Activated naive CD4-positive, alpha-beta T cell treated with anti-CD3 and anti-CD28 coated beads, Interleukin-2, amount 50 U/mL, for 24 hours (primary cell): ENCODE data around the gene SKI.

Experiments used
- H3K27ac Mint-ChIP-seq: one replicate; pipeline ENCODE4 v1.8.0; 2021; ENCODE audit warnings: mild to moderate bottlenecking, mixed read lengths
- H3K27me3 Mint-ChIP-seq: one replicate; pipeline ENCODE4 v1.8.0; 2021; ENCODE audit warnings: mixed read lengths
- H3K36me3 Mint-ChIP-seq: one replicate; pipeline ENCODE4 v1.8.0; 2021; ENCODE audit warnings: mixed read lengths
- H3K4me1 Mint-ChIP-seq: one replicate; pipeline ENCODE4 v1.8.0; 2021; ENCODE audit warnings: mixed read lengths
- H3K4me3 Mint-ChIP-seq: one replicate; pipeline ENCODE4 v1.8.0; 2021; ENCODE audit warnings: mild to moderate bottlenecking, mixed read lengths
- H3K9me3 Mint-ChIP-seq: one replicate; pipeline ENCODE4 v1.8.0; 2021; ENCODE audit warnings: mixed read lengths

Gene SKI

DNA sequence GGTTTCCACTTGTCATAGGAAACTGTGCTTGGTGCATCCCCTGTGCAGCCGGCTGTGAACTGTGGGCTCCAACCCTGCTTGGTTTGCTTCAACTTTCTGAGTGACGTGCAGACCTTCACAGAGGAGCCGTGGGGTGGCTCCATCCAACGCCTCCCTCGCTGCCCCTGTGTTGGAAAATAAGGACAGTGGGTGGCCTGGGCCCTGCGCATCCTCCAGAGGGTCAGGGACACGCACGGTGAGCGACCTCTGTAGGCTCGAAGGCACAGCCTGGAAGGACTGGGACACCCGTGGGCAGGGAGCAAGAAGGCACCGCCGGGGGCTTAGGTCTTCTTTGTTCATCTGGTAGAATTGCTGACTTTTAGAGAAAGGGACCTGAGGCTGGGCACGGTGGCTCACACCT is 27.1 kb upstream of the SKI start:
- Mint-ChIP-seq H3K36me3 (no peaks in the 10 kb centered on the region), H3K4me1 (peaks cover 21% of the 10 kb centered on the region), H3K27me3 (no peaks in the 10 kb centered on the region), H3K27ac (no peak overlapping the region), H3K4me3 (no peak overlapping the region), H3K9me3 (no peaks in the 10 kb centered on the region)

DNA sequence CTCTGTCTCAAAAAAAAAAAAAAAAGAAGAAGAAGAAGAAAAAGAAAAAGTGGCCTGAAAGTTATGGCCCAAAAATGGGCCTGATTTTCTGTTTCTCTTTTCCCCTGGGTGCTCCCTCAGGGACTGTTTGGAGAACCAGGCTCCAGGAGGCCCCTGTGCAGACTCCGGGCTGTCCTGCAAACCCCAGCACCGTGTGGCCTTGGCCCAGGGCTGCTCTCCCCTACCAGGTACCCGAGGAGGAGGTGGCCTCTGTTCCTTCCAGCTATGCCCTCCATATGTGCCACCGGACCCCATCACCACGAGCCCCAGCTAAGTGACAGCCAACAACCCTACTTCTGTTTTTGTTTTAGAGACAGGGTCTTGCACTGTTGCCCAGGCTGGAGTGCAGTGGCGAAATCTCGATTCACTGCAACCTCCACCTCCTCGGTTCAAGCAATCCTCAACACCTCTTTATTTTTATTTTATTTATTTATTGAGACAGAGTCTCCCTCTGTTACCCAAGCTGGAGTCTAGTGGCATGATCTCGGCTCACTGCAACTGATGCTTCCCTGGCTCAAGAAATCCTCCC is 26.0 kb upstream of the SKI start:
- Mint-ChIP-seq H3K27me3 (no peaks in the 10 kb centered on the region), H3K27ac (no peak overlapping the region), H3K4me3 (no peak overlapping the region), H3K4me1 (peaks cover 21% of the 10 kb centered on the region), H3K9me3 (no peaks in the 10 kb centered on the region), H3K36me3 (no peaks in the 10 kb centered on the region)

DNA sequence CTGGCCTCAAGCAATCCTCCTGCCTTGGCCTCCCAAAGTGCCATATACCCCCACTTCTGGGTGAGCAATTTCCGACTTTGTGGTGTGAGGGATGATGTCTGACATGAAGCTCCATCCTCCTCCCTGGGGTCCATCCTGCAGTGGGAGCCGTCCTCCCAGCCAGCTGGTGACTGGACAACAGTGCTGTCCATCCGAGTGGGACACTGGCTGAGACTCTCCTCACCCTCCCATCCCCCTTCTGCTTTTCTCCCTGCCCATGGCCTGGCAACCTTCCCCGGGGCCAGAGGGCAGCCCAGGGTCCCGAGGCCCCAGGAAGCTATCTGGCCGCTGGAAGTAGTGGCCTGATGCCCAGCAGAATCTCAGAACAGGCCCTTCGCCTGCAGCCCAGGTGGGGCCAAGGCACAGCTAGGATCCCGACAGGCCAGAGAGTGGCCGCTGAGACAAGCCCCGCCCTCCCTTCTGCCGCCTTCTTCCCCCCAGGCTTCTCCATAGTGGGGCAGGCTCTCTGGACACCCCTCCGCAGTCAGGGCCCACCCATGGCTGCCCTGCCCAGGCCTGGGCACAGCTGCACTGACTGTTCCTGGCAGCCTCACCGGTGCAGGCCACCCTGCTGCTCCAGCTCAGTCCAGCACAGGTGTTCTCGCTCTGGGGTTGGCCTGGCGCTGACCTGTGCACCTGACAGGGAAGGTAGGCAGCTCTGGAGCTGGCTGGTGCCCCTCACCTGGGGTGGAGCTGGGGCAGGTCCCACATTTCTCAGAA is 25.1 kb upstream of the SKI start:
- Mint-ChIP-seq H3K36me3 (no peaks in the 10 kb centered on the region), H3K27me3 (no peaks in the 10 kb centered on the region), H3K4me3 (no peak overlapping the region)

DNA sequence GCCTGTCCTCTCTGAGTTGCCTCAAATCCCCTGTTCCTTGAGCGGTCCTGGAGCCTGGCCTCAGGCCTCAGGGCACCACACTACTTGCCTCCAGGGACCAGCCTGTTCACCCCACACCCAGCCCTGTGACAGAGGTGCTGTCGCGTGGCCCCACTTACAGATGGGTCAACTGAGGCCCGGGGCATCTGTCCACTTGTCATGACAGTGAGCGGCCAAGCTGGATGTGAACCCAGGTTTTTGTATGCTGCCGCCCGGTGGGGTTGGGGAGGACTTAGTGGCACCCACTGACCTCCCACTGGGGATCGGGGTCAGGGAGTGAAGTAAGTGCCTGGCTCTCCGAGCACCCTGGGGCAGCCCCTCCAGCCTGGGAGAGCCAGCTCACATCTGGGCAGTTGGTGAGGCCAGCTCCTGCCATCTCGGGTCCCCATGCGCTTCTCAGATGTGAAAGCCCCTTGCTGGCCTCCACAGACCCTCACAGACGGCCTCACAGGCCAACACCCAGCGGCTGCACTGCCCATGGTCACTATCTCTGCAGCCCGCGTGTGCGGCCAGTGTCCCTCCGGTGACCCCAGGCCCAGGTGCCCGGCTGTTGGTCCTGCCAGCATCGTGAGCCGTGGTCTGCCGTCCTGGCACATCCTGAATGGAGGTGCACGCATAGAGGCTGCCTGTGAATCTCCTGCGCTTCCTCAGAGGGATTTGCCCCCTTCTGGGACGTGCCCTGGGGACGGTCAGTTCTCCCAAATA is 24.3 kb upstream of the SKI start:
- H3K9me3 Mint-ChIP-seq = no peaks in the 10 kb centered on the region
- H3K4me3 Mint-ChIP-seq = no peak overlapping the region
- H3K4me1 Mint-ChIP-seq = peaks cover 11% of the 10 kb centered on the region
- no peaks in the 10 kb centered on the region for H3K27me3 Mint-ChIP-seq
- no peaks in the 10 kb centered on the region for H3K36me3 Mint-ChIP-seq
- H3K27ac Mint-ChIP-seq = no peak overlapping the region

More for the DNA sequence above, 25.1 kb upstream of the SKI start:
- Mint-ChIP-seq H3K9me3 (no peaks in the 10 kb centered on the region), H3K27ac (peak overlapping the region; percentile 62), H3K4me1 (peaks cover 19% of the 10 kb centered on the region)

DNA sequence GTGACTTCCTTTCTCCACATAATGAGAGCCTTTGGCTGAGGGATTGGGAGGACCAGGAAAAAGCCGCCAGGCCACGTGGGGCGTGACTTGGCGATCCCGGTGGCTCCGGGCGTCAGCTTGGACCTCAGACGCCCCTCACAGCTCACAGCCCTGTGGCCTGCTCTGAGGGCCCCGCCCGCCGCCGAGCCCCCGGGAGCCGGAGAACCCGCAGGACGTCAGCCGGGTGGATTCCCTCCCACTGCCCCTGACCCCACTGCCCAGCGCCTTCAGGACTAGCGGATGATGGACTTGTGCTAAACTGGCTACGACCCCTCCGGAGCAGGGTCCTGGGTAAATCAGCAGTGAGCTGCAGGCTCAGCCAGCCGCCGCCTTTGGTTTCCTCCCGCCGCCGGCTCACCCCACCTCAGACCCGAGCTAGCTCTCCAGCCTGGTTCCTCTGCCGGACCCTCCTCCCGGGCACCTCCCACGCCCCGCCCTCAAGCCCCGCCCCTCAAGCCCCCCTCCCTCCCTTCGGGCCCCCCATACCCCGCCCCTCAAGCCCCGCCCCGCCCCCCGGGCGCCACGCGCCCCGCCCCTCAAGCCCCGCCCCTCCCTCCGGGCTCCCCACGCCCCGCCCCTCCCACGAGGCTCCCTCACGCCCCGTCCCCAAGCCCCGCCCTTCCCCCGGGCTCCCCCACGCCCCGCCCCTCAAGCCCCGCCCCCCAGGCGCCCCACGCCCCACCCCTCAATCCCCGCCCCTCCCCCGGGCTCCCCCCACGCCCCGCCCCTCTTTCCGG is 23.5 kb upstream of the SKI start:
- Mint-ChIP-seq H3K36me3 (no peaks in the 10 kb centered on the region), H3K4me3 (peak overlapping the region; percentile 15), H3K27me3 (no peaks in the 10 kb centered on the region), H3K9me3 (no peaks in the 10 kb centered on the region), H3K4me1 (peaks cover 3% of the 10 kb centered on the region), H3K27ac (no peak overlapping the region)

DNA sequence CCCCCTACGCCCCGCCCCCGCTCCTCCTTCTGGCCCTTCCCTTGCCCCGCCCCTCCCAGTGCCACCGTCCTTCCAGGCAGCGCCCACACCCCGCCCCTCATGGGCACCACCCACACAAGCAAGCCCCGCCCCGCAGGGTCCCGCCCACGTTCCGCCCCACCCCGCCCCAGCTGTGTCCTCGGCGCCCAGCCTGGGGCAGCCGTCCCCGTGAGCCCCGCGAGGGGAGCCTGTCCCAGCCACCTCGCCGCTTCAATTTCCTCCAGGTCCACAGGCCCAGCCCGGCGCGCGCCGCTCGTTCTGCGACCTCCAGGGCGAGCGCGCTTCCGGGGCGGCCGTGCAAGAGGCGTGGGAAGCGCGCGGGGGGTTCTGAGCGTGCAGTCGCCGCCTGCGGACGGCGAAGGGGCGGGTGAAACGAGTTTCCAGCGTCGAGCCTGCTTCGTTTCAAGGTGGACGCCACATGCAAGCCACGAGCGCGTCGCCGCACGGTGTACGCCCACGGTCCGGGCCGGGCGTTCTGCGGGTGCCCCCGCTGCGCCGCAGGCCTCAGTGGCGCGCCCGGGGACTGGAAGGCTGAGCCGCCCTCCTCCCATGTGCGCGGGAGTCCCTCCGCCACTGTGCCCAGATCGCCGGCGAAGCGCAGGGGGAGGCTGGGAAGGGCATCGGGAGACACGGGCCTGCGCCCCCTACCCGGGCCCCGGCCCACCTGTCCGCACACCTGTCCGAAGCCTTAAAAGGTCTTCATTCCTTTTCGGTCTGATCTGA is 22.7 kb upstream of the SKI start:
- Mint-ChIP-seq H3K27ac (no peak overlapping the region), H3K9me3 (no peaks in the 10 kb centered on the region), H3K36me3 (no peaks in the 10 kb centered on the region), H3K4me1 (no peaks in the 10 kb centered on the region), H3K4me3 (peak overlapping the region; percentile 54), H3K27me3 (no peaks in the 10 kb centered on the region)

DNA sequence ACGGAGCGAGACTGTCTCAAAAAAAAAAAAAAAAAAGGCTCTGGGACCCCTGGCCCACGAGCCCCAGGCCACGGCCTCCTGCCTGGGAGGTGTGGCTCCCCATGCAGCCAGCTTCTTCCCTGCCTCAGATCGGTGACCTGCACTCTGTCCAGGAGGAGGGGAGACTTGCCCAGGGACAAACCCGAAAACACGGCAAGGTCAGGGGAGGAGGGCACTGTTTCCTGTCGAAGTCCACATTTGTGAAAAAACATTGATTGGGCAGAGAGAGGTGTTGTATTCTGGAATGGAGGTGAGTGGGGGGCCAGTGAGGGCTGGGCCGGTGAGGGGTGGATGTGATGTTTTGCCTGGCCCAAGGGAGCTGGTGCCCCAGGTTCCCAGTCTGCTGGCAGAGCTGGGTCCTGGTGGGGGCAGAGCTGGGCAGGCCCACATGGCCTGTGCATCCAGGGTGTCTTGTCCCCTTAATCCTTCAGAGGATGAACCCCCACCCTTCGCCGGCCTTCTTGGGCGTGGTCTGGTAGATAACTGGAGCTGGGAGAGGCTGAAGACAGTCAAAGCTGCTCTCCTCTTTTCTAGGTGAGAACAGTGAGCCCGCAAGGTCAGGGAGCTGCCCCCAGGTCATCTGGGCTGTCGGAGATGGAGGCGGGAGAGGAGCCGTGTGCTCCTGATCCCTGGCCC is 21.2 kb upstream of the SKI start:
- H3K27ac Mint-ChIP-seq = no peak overlapping the region
- H3K36me3 Mint-ChIP-seq = no peaks in the 10 kb centered on the region
- no peaks in the 10 kb centered on the region for H3K27me3 Mint-ChIP-seq
- peak overlapping the region; percentile 4 for H3K4me3 Mint-ChIP-seq
- no peaks in the 10 kb centered on the region for H3K4me1 Mint-ChIP-seq
- H3K9me3 Mint-ChIP-seq = no peaks in the 10 kb centered on the region

DNA sequence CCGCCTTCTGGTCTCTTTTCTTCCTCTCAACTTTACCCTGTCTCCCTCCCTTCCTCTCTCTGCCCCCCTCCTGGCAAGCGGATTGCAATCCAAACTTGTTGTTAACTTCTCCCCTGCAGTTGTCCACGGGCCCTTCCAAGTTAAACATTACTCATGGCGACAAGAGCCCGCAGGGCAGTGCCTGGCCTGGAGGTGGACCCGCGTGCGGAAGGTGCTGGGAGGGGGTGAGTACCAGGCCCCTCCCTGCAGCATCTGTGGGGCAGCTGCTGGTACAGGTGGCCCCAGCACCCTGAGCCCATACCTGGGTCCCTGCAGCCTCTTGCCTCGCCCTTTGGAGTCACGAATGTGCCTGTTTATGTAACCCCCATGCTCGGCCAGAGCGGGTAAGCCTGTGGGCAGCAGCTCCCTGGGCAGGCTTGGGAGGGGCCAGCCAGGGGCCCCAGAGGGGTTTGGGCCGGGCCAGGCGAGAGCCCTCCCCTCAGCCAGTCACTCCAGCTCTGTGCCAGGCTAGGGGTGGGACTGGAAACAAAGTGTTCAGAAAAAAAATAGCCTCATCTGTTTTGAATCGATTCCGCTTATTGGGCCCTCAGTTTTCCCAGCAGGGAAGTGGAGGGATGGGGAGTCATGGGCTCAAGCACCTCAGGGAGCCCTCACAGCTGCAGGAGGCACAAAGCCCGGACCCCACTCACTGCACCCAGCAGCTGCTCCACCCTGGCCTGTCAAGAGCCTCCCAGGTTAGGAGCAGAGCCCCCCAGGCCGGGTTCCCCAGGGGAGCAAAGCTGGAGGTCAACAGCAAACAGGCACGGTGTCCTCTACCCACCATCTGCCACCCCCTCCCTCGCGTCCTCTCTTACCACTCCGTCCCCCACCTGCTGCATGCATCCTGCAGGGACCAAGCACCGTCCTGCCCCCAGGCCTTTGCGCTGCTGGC is 19.5 kb upstream of the SKI start:
- H3K4me1 Mint-ChIP-seq = no peaks in the 10 kb centered on the region
- H3K27me3 Mint-ChIP-seq = no peaks in the 10 kb centered on the region
- H3K36me3 Mint-ChIP-seq = no peaks in the 10 kb centered on the region
- no peaks in the 10 kb centered on the region for H3K9me3 Mint-ChIP-seq
- H3K27ac Mint-ChIP-seq = no peak overlapping the region
- no peak overlapping the region for H3K4me3 Mint-ChIP-seq

DNA sequence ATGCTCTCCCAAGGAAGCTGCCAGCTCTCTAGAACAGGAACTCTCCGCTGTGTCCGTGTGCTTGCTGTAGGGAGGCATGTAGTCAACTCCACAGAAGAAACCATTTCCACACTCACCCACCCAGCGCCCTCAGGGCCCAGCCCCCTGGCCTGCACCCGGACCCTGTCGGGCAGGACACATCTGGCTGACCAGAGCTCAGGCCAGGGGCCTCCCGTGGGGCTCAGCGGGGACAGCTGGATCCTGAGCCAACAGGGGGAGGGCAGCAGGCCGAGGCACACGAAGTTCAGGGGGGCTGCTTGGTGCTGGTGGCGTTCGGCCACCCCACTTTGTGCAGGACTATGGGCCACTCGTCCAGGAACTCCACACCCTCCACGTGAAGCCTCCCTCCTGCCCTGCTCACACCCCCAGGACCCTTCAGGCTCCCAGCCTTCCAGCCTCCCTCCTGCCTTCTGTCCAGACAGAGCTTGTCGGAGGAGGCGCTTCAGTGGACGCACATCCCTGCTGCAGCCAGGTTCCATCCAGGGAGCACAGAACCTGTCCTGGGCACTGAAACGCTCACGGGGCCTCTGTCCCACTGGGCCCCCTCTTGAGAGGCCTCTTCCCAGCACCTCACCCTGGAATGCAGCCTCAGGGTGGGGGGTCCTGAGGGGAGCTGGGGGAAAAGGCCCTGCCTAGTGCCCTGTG is 18.6 kb upstream of the SKI start:
- H3K9me3 Mint-ChIP-seq = no peaks in the 10 kb centered on the region
- H3K27ac Mint-ChIP-seq = no peak overlapping the region
- H3K36me3 Mint-ChIP-seq = no peaks in the 10 kb centered on the region
- no peaks in the 10 kb centered on the region for H3K4me1 Mint-ChIP-seq
- no peaks in the 10 kb centered on the region for H3K27me3 Mint-ChIP-seq
- no peak overlapping the region for H3K4me3 Mint-ChIP-seq

DNA sequence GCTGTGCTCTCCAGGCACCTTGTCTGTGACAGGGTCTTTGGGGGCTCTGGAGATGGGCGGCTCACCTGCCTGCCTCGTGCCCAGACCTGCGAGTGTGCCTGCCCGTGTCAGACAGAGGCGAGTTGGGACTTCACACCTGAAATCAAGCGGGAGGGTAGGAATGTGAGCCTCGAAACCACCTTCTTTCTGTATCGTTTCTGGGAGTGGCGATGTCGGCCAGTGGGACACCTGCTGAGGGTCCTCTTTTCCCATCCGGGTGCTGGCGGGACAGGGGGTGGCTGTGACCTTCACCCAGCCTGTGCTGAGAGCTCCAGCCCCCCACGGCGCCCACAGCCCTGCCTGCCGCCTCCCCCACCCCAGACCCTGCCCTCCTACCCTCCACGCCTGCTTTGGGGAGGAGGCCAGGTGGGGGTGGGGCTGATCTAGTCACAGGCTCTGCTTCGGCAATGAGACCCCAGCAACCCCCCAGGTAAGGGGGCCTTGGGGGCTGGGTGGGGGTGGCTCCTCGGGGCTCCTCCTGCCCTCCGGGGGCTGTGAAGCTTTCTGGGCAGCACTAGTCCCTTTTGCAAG is 17.9 kb upstream of the SKI start:
- Mint-ChIP-seq H3K4me3 (no peak overlapping the region), H3K36me3 (no peaks in the 10 kb centered on the region), H3K27ac (no peak overlapping the region), H3K27me3 (no peaks in the 10 kb centered on the region), H3K4me1 (no peaks in the 10 kb centered on the region), H3K9me3 (no peaks in the 10 kb centered on the region)

DNA sequence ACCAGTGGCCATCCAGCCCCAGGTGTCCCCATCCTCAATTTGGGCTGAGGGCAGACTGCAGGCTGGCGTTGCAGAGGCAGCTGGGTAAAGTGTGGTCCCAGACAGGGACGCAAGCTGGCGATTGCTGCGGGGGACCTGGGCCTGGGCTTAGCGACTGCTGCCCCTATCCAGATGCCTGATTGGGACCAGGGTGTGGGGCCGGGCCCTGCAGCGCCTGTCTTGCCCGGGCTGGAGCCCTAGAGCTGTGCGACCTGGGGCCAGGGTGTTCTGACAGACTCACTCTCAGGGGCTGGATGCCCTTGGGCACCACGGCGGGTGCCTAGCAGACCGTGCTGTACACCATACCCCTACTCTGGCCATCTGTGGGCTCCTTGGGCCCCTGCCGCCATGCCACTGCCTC is 17.3 kb upstream of the SKI start:
- no peaks in the 10 kb centered on the region for H3K27me3 Mint-ChIP-seq
- H3K9me3 Mint-ChIP-seq = no peaks in the 10 kb centered on the region
- no peaks in the 10 kb centered on the region for H3K4me1 Mint-ChIP-seq
- H3K4me3 Mint-ChIP-seq = no peak overlapping the region
- no peaks in the 10 kb centered on the region for H3K36me3 Mint-ChIP-seq
- H3K27ac Mint-ChIP-seq = no peak overlapping the region

DNA sequence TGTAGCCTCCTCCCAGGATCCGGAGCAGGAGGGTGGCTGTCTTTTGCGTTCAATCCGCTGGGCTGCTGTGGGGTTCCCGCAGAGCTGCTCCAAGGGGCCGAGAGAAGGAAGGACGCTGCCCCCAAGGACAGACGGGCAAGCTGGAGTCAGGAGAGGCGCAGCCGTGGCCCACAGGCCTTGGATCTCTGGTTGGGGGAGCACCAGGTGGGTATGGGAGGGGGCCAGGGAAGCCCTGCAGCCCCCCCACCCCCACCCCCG is 15.9 kb upstream of the SKI start:
- H3K9me3 Mint-ChIP-seq = no peaks in the 10 kb centered on the region
- H3K4me3 Mint-ChIP-seq = no peak overlapping the region
- H3K27me3 Mint-ChIP-seq = no peaks in the 10 kb centered on the region
- H3K27ac Mint-ChIP-seq = no peak overlapping the region
- no peaks in the 10 kb centered on the region for H3K36me3 Mint-ChIP-seq
- no peaks in the 10 kb centered on the region for H3K4me1 Mint-ChIP-seq
